LNCAP (cell line): ENCODE results near the gene CTNNA1.

ENCODE experiments used
- CTCF ChIP-seq: fragments of 450-650 bp; IDR thresholded peaks from 2 replicates; pipeline ENCODE4 v1.5.1; 2017; ENCODE audit warnings: mild to moderate bottlenecking

The CTNNA1 gene

GRCh38 chr5:138895918-138896317 lies 142.7 kb downstream of the CTNNA1 start:
- TF ChIP-seq CTCF: no peak

DNA sequence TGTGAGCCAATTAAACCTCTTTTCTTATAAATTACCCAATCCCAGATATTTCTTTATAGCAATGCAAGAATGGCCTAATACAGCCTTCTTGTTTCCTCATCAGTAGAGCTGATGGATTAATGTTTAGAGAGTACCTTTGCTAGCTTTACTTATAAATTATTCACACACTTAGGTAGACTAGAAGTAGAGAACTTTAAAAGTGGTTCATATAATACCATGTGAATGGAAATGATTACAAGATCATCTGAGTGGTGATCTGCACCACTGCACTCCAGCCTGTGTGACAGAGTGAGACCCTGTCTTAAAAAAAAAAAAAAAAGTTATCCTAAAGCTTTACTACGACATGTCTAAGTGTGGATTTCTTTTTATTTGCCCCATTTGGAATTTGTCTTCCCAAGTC lies 145.1 kb downstream of the CTNNA1 start:
- no peak for TF ChIP-seq CTCF

- no peak for TF ChIP-seq CTCF
Observed at GRCh38 chr5:138898742-138899141, 145.5 kb downstream of the CTNNA1 start.

- TF ChIP-seq CTCF: no peak
Observed at GRCh38 chr5:138900281-138900965, 147.2 kb downstream of the CTNNA1 start.

DNA sequence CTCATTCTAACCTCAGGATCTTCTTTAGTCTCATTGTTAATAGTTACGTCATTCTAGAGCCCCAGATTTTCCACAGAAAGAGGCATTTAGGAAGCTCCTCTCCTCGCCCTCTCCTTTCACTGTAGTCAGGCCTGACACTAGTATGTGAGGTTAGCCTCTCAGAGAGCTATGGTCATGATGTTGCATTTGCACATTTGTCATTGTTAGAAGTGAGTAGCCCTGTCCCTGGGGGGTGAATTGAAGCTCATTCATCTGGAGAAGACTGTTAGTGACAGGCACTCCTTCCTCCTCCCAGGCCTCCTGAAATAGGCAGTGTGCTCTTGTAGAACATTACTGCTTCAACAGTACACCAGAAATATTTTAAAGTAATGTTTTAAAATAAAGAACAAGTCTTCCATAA lies 148.5 kb downstream of the CTNNA1 start:
- no peak for TF ChIP-seq CTCF

- no peak for TF ChIP-seq CTCF
Observed at GRCh38 chr5:138903130-138903775, 150.0 kb downstream of the CTNNA1 start.

- TF ChIP-seq CTCF: no peak
Observed at GRCh38 chr5:138905541-138905940, 152.3 kb downstream of the CTNNA1 start.
